Ovary (tissue), 9 donors: ENCODE results near the gene PDE1A. TPM values are rescaled to one million over a fixed set of nuclear protein-coding genes. Genes with fewer than 3 reads are reported as not detected.

ENCODE experiments used
- DNase-seq, 5 donors: peaks; one replicate each; pipeline ENCODE4 v3.0.0-alpha.2; 2019 to 2020
- H3K27ac ChIP-seq, 2 donors: fragments of 200-600 bp; one replicate each; pipeline versions ENCODE4 v1.5.1 to v1.8.0; 2019 to 2022
- H3K27me3 ChIP-seq: fragments of 200-600 bp; one replicate; pipeline ENCODE4 v1.8.0; 2022
- H3K36me3 ChIP-seq: fragments of 200-600 bp; sonication (generic); one replicate; pipeline ENCODE4 v1.5.1; 2019
- H3K4me1 ChIP-seq: one replicate; pipeline ENCODE4 v1.8.1; 2013; ENCODE audit warnings: mild to moderate bottlenecking, moderate library complexity; ENCODE audit not compliant: insufficient read depth
- H3K4me3 ChIP-seq: fragments of 200-600 bp; sonication (generic); one replicate; pipeline ENCODE4 v1.5.1; 2017
- H3K9me3 ChIP-seq, 2 donors: fragments of 200-600 bp in 1 of 2; sonication (generic) in 1 of 2; one replicate each; pipeline versions ENCODE4 v1.5.1 to v1.8.1; 2013 to 2019; ENCODE audit warnings: mild to moderate bottlenecking in 1 of 2, moderate library complexity in 1 of 2
- CTCF ChIP-seq, 3 donors: fragments of 450-650 bp in 2 of 3; fragments of 200-600 bp in 1 of 3; IDR thresholded peaks; one replicate each; pipeline versions ENCODE4 v1.5.1 to v1.8.0; 2016 to 2022; ENCODE audit warnings: antibody characterized with exemption in 3 of 3, mild to moderate bottlenecking in 1 of 3
- EP300 ChIP-seq: sonication (generic); formaldehyde crosslinking; IDR thresholded peaks from one replicate; pipeline ENCODE4 v1.6.1; 2017; ENCODE audit warnings: antibody characterized with exemption
- POLR2A ChIP-seq: fragments of 450-650 bp; IDR thresholded peaks from one replicate; pipeline ENCODE4 v1.6.1; 2017; ENCODE audit warnings: antibody characterized with exemption, mild to moderate bottlenecking, moderate library complexity
- WGBS, 3 donors: extraction: QIAGEN DNeasy Blood & Tissue Kit in 1 of 3; methylation state at CpG; one replicate each; pipeline versions ENCODE4 v1.1.5 to v1.1.7; 2013 to 2017; 5-methylcytosine and 5-hydroxymethylcytosine counted together
- intact Hi-C, 4 donors: fragments of 100-400 bp; cut with DNase I; formaldehyde crosslinking; loops; one replicate each; pipeline versions ENCODE4 v1.11.0 to v1.15.1; 2022 to 2023
- polyA plus RNA-seq, 2 donors: library from polyadenylated mRNA; stranded (reverse); fragments of 200-250 nt in 1 of 2; fragments of 350-450 nt in 1 of 2; fragmentation: Illumina TruSeq in 1 of 2; extraction: RNeasy Lipid Tissue Mini Kit (QIAGEN cat#74804) in 1 of 2; gene quantifications; one replicate each; pipeline ENCODE4 v1.2.3, GENCODE V29; 2013 to 2014
- total RNA-seq, 7 donors: library from RNA; depleted of rRNA in 2 of 7; stranded (reverse); fragments of >200 nt in 2 of 7; fragmentation: NEBNext Ultra II Directional in 3 of 7; extraction: Animal tissue kit (Norgen Biotek cat#: 25700) in 3 of 7; gene quantifications; one replicate each; pipeline versions ENCODE4 v1.1.0 to v1.2.4, GENCODE V29; 2016 to 2023
- donor health status: DM: no; HTN: no; CAD: no; lungs with moderate emphysema.
- donor health status: DM: no; HTN: no; CAD: no.
- donor health status: Bipolar disorder and iron deficiency.
- donor health status: DM: yes; HTN: yes; CAD: no.
- donor health status: DM: no; HTN: no; CAD: no.
- donor health status: DM: yes; HTN: yes; CAD: no.

Gene PDE1A
- total and polyA plus RNA-seq, 9 donors, result 2.9 to 17.8 (median 8.4) TPM

- whole genome bisulfite sequencing, 3 donors, result 73 to 77% (median 75%) methylated on average over 4 of the region's 4 CpGs
- H3K4me1 ChIP-seq, result no peaks in the 10 kb centered on the region
- intact Hi-C loops, result no loop called here
Observed at GRCh38 chr2:182324665-182325064, 102.2 kb downstream of the PDE1A start.

GRCh38 chr2:182321096-182321495 is 105.7 kb downstream of the PDE1A start:
- DNase-seq, result no peak
- WGBS, 3 donors, result 63 to 75% (median 71%) methylated on average over 1 of the region's 1 CpG
- H3K27ac ChIP-seq, result no peak overlapping the region
- intact Hi-C loops, result no loop called here
- no peaks in the 10 kb centered on the region for H3K36me3 ChIP-seq
- H3K4me3 ChIP-seq, result no peak overlapping the region
- no peaks in the 10 kb centered on the region for H3K27me3 ChIP-seq
- H3K4me1 ChIP-seq, result no peaks in the 10 kb centered on the region
- no peak for TF ChIP-seq POLR2A
- TF ChIP-seq EP300, result no peak
- TF ChIP-seq CTCF (IDR thresholded peaks at IDR 0.05), result no peak
- no peaks in the 10 kb centered on the region for H3K9me3 ChIP-seq

More at GRCh38 chr2:182324665-182325064, 102.2 kb downstream of the PDE1A start:
- no peaks in the 10 kb centered on the region for H3K36me3 ChIP-seq
- TF ChIP-seq CTCF (IDR thresholded peaks at IDR 0.05) (no peak), EP300 (no peak), POLR2A (no peak)
- no peaks in the 10 kb centered on the region for H3K9me3 ChIP-seq
- DNase-seq, result no peak
- no peak overlapping the region for H3K4me3 ChIP-seq
- H3K27ac ChIP-seq, result no peak overlapping the region
- no peaks in the 10 kb centered on the region for H3K27me3 ChIP-seq

- Histone ChIP-seq H3K36me3 (no peaks in the 10 kb centered on the region), H3K4me3 (no peak overlapping the region), H3K9me3 (no peaks in the 10 kb centered on the region), H3K27ac (no peak overlapping the region), H3K27me3 (no peaks in the 10 kb centered on the region), H3K4me1 (no peaks in the 10 kb centered on the region)
- no peak for DNase-seq
- TF ChIP-seq POLR2A, result no peak
- TF ChIP-seq EP300, result no peak
- no peak for TF ChIP-seq CTCF (IDR thresholded peaks at IDR 0.05)
- intact Hi-C loops, result no loop called here
- 86 to 88% (median 86%) methylated on average over 4 of the region's 4 CpGs for WGBS, 3 donors
Observed at GRCh38 chr2:182319556-182320505, 107.0 kb downstream of the PDE1A start.

- TF ChIP-seq POLR2A, result no peak
- no peak for TF ChIP-seq EP300
- TF ChIP-seq CTCF (IDR thresholded peaks at IDR 0.05), result no peak
- DNase-seq, result no peak
- intact Hi-C loops, result no loop called here
- H3K4me3 ChIP-seq, result no peak overlapping the region
- H3K36me3 ChIP-seq, result no peaks in the 10 kb centered on the region
- no peak overlapping the region for H3K27ac ChIP-seq
- WGBS, 3 donors, result 89 to 94% (median 92%) methylated on average over 3 of the region's 3 CpGs
- no peaks in the 10 kb centered on the region for H3K9me3 ChIP-seq
- H3K27me3 ChIP-seq, result no peaks in the 10 kb centered on the region
- no peaks in the 10 kb centered on the region for H3K4me1 ChIP-seq
Observed at GRCh38 chr2:182318466-182319220, 108.2 kb downstream of the PDE1A start.
